Stimulated activated effector memory CD8-positive, alpha-beta T cell treated with anti-CD3 and anti-CD28 coated beads, Interleukin-12 subunit alpha, Interleukin-12 subunit beta, amount 100 ng/mL, for 72 hours (primary cell): Measurements from ENCODE around the gene MROH7.

Source experiments
- ATAC-seq: fragments of 150-1000 bp; cut with Tn5 transposase; 2 replicates; pipeline ENCODE4 v1.10.0; 2021
- DNase-seq, 2 donors: peaks; one replicate each; pipeline ENCODE4 v3.0.0; 2021 to 2022; ENCODE audit warnings: low spot score in 2 of 2
- H3K27ac Mint-ChIP-seq: one replicate; pipeline ENCODE4 v1.8.0; 2022; ENCODE audit warnings: mild to moderate bottlenecking, mixed read lengths
- H3K36me3 Mint-ChIP-seq: one replicate; pipeline ENCODE4 v1.8.0; 2022; ENCODE audit warnings: mild to moderate bottlenecking, mixed read lengths
- H3K4me1 Mint-ChIP-seq: one replicate; pipeline ENCODE4 v1.8.0; 2022; ENCODE audit warnings: mixed read lengths
- H3K4me3 Mint-ChIP-seq: one replicate; pipeline ENCODE4 v1.8.0; 2022; ENCODE audit warnings: mild to moderate bottlenecking, mixed read lengths
- H3K9me3 Mint-ChIP-seq: one replicate; pipeline ENCODE4 v1.8.0; 2022; ENCODE audit warnings: mixed read lengths

The MROH7 gene

DNA sequence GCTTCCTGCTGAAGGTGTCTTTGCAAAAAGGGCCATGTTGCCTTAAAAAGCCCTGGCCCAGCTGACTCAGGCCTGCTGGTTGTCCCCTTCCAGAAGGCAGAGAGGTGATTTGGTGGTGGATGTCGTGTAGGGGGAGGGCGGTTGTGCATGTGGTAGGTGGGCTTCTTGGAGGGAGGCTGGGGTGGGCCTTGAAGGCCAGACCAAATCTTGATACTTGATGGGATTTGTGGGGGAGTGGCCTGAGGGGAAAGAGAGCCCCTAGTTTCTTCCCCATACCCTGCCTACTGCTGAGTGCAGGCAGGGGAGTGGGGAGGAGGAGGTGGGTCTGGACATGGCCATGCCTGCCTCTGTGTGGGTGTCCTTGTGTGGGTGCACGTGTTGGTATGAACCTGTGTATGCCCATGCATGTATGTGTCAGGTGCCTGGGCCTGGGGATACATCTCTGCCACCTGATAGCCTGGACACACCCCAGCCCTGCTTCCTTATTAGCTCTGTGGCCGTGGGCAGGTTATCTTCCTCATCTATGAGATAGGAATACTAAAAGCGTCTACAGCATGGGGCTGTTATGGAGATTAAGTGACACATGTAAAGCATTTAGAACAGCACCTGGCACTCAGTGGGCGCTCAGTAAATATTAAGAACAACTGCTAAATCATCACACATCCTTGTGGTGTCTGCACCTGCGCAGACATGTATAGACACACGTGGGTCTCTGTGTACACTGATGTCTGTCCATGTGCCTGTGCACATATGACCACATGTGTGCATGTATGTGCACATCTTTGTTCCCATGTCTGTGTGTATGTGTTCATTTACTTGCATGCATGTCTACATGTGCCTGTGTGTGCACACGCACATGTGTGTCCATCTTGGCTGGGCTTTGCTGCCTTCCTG lies 35.2 kb upstream of the MROH7 start:
- Mint-ChIP-seq H3K9me3 (no peaks in the 10 kb centered on the region), H3K4me3 (no peak overlapping the region), H3K36me3 (no peaks in the 10 kb centered on the region), H3K27ac (peak overlapping the region; percentile 8), H3K4me1 (peaks cover 13% of the 10 kb centered on the region)
- DNase-seq (no peak), ATAC-seq (no peak)

DNA sequence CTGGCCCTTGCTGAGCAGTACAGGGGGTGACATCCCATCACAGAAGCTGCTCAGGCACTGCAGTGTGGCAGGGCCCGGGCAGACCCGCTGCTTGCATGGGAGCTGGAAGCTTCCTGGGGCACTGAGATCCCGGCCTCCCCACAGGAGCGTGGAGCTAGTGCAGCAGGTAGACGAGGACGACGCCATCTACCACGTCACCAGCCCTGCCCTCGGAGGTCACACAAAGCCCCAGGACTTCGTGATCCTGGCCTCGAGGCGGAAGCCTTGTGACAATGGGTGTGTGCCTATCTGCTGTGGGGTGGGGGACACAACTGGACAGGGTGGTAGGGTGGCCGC lies 34.6 kb upstream of the MROH7 start:
- no peak overlapping the region for H3K4me3 Mint-ChIP-seq
- ATAC-seq (no peak), DNase-seq (no peak)
- no peak overlapping the region for H3K27ac Mint-ChIP-seq
- H3K36me3 Mint-ChIP-seq, result no peaks in the 10 kb centered on the region
- H3K4me1 Mint-ChIP-seq, result peaks cover 13% of the 10 kb centered on the region
- H3K9me3 Mint-ChIP-seq, result no peaks in the 10 kb centered on the region

DNA sequence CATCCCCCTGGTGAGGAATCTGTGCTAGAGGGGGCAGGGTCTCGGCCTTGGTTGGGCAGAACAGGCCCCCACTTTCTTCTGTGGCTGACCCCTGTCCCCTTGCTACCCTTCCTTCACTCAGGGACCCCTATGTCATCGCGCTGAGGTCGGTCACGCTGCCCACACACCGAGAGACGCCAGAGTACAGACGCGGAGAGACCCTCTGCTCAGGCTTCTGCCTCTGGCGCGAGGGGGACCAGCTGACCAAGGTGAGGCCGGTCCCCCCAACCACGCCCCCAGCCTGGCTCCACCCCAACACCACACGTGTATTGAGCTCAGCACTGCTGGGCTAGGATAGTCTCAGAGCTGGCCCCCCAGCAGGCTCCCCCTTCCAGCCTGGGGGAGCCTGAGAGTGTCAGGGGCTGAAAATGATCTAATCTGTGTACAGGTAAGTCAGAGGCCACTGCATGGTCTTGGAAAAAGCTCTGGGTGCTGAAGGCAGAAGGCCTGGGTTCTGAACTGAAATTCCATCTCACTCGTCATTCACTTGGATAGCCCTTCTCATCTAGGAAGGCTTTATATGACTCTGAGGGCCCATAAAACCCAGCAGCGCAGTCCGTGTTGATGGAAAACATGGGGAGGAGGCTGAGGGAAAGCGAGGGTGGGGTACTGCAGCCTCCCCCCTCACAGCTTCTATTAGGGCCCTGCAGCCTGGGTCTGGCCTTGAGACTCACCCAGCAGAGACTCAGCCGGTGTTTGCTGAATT lies 33.6 kb upstream of the MROH7 start:
- no peak overlapping the region for H3K4me3 Mint-ChIP-seq
- no peaks in the 10 kb centered on the region for H3K9me3 Mint-ChIP-seq
- H3K4me1 Mint-ChIP-seq, result peaks cover 13% of the 10 kb centered on the region
- DNase-seq, result no peak
- H3K36me3 Mint-ChIP-seq, result no peaks in the 10 kb centered on the region
- ATAC-seq, result no peak
- no peak overlapping the region for H3K27ac Mint-ChIP-seq

DNA sequence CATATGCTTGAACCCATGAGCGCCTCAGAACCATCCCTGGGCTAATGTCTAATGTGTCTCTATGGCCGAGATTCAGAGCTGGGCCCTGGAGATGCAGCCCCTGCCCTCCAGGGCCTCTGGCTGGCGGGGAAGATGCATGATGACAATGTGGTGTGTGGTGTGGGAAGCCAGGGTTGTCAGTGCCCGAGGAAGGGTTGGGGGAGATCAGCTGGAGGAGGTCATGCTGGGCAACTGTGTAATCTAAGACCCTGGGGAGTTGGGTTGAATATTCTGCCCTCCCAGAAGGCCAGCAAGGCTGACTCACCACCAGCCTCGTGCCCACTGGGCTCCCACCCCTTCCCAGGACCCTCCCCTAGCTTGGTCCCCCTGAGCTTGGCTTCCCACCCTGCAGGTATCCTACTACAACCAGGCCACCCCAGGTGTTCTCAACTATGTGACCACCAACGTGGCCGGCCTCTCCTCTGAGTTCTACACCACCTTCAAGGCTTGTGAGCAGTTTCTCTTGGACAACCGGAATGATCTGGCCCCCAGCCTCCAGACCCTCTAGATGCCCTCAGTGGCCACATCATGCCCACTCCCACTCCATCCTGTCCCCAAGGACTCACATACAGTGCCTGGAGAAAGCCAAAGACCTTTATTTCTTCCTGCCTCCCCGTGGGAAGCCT lies 32.9 kb upstream of the MROH7 start:
- DNase-seq (no peak), ATAC-seq (no peak)
- Mint-ChIP-seq H3K4me1 (peaks cover 13% of the 10 kb centered on the region), H3K36me3 (no peaks in the 10 kb centered on the region), H3K9me3 (no peaks in the 10 kb centered on the region), H3K4me3 (no peak overlapping the region), H3K27ac (no peak overlapping the region)

DNA sequence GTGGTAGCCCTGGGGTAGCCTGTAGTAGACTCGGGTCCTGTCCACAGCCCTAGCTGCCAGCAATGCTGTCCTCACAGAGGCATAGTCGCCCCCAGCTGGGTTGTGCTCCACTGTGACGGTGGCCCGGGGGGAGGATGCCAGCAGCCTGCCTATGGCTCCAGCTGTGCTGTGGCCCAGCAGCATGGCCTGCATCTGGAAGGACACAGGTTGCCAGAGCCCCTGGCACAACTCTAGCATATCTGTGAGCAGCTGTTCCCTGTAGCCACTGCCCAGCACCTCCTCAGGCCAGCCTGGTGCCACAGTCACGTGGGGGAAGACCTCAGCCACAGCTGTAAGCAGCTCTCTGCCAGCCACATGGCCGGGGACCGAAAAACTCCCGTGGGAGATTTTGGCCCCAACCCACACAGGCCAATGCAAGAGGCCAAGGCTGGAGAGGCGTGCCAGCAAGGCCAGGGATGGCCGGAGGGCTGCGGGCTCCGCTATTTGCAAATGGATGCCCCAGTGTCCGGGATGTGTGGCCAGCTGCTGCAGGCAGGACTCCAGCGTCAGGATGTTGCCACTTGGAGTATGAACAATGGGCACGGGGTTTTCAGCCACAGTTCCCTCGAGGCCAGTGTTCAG lies 32.2 kb upstream of the MROH7 start:
- H3K27ac Mint-ChIP-seq, result no peak overlapping the region
- no peaks in the 10 kb centered on the region for H3K36me3 Mint-ChIP-seq
- no peak for ATAC-seq
- H3K9me3 Mint-ChIP-seq, result no peaks in the 10 kb centered on the region
- H3K4me1 Mint-ChIP-seq, result peaks cover 11% of the 10 kb centered on the region
- no peak for DNase-seq
- no peak overlapping the region for H3K4me3 Mint-ChIP-seq

DNA sequence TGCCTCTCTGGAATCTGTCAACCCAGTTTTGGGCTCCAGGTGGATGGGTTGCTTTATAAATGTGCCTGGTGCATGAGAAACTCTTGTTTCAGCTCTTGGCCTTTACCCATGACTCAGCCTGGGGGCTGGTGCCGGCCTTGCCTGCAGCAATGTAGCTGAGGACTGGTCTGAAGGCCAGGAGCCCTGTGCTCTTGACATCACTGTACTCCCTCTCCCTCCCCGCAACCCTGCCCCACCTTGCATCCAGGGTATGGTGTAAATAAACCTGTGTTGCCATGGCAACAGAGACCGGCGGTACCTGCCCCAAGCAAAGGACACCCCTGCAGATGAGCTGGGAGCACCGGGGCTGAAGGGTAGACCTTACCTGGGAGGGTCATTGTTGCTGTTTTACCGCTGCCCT lies 31.5 kb upstream of the MROH7 start:
- ATAC-seq, result no peak
- no peak for DNase-seq
- Mint-ChIP-seq H3K4me1 (peaks cover 4% of the 10 kb centered on the region), H3K36me3 (no peaks in the 10 kb centered on the region), H3K27ac (no peak overlapping the region), H3K4me3 (no peak overlapping the region), H3K9me3 (no peaks in the 10 kb centered on the region)

DNA sequence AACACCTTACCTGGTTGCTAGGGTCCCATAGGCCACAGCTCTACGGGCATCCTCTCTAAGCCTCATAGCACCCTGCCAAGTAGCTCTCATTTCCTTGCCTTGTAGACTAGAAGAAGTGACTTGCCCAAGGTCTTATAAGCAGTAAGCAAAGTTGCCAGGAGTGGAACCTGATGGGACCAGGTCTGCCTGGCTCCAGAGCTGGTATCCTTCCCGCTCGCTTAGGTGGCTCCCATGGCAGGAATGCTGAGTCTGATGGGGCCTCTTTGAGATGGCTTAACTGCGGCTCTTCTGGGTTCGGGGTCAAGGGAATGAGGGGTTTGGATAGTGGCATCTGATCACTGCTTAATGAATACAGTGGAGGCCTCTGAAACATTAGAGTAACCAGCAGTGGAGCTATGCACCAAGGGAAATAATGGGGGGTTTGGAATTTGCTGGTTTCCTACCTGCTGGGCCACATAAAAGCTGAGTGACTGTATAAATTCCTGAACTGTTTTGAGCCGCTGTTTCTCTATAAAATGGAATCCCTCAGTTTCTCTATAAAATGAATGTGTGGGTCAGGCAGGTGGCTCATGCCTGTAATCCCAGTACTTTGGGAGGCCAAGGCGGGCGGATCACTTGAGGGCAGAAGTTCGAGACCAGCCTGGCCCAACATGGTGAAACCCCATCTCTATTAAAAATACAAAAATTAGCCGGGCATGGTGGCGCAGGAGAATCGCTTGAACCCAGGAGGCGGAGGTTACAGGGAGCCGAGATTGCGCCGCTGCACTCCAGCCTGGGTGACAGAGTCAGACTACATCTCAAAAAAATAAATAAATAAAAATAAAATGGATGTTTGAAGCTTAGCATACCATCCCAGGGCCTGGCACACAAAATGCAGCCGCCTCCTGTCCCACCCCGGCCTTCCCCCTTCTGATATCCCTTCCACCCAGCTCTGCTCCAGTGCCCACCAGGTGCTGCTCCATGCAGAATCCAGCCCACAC lies 30.7 kb upstream of the MROH7 start:
- H3K27ac Mint-ChIP-seq, result no peak overlapping the region
- H3K4me3 Mint-ChIP-seq, result no peak overlapping the region
- no peaks in the 10 kb centered on the region for H3K9me3 Mint-ChIP-seq
- H3K4me1 Mint-ChIP-seq, result no peaks in the 10 kb centered on the region
- no peaks in the 10 kb centered on the region for H3K36me3 Mint-ChIP-seq
- DNase-seq (no peak), ATAC-seq (no peak)

DNA sequence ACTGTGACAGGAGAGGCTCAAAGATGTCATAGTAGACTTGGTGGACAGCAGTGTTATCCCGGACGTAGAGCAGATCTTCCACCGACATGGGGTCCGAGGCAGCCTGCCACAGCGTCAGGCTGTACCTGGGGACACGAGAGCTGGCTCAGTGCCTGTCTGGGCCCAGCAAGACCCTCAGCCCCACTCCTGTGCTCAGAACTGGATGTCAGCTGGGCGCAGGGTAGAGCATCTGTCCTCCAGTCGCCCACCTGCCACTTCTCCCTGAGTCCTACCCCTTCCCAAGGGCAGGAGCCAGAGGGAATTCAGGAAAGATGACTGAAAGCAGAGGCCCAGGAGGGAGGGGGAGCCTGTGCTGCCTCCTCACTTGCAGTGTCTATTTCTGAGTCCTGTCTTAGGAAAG lies 30.0 kb upstream of the MROH7 start:
- Mint-ChIP-seq H3K27ac (no peak overlapping the region), H3K36me3 (no peaks in the 10 kb centered on the region), H3K4me3 (no peak overlapping the region), H3K9me3 (no peaks in the 10 kb centered on the region), H3K4me1 (no peaks in the 10 kb centered on the region)
- ATAC-seq, result no peak
- DNase-seq, result no peak

DNA sequence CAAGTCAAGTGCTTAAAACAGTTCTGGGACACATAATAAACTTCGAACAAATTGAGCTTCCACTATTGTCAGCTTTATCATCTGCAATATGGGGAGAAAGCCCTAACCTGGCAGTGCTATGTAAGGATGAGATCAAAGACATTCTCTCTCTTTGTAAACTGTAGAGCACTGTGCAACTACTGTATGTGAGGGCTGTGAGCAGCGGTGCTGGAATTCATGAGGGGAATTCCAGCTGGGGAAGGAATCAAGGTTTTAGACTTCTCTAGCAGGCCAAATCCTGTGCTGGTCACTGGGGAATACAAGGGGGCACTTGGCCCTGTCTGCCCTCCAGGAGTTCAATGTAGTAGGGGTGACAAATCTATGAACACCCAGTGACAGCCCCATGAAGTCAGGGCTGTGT lies 27.6 kb upstream of the MROH7 start:
- peaks cover 4% of the 10 kb centered on the region for H3K36me3 Mint-ChIP-seq
- H3K27ac Mint-ChIP-seq, result no peak overlapping the region
- H3K4me1 Mint-ChIP-seq, result no peaks in the 10 kb centered on the region
- no peaks in the 10 kb centered on the region for H3K9me3 Mint-ChIP-seq
- no peak for DNase-seq
- ATAC-seq, result no peak
- no peak overlapping the region for H3K4me3 Mint-ChIP-seq

DNA sequence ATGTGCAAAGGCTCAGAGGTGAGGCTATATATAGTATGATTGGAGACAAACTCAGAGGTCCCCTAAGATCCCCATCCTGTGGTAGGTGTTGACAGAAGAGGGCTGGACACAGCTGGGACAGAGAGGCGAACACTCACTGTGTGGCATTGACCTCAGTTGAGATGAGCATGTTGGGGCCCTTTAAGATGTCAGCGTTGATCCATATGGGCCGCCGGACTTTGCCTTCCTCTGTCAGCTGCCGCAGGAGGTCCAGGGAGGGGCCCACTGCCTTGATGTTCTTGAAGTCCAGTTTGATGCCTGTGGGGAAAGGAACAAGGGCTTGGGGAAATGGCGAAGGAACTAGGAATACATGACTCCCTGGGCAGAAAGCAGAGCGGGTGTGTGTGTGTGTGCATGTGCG lies 27.0 kb upstream of the MROH7 start:
- ATAC-seq (peak; percentile 6), DNase-seq (no peak)
- no peaks in the 10 kb centered on the region for H3K4me1 Mint-ChIP-seq
- no peak overlapping the region for H3K4me3 Mint-ChIP-seq
- peaks cover 4% of the 10 kb centered on the region for H3K36me3 Mint-ChIP-seq
- no peaks in the 10 kb centered on the region for H3K9me3 Mint-ChIP-seq
- H3K27ac Mint-ChIP-seq, result no peak overlapping the region

DNA sequence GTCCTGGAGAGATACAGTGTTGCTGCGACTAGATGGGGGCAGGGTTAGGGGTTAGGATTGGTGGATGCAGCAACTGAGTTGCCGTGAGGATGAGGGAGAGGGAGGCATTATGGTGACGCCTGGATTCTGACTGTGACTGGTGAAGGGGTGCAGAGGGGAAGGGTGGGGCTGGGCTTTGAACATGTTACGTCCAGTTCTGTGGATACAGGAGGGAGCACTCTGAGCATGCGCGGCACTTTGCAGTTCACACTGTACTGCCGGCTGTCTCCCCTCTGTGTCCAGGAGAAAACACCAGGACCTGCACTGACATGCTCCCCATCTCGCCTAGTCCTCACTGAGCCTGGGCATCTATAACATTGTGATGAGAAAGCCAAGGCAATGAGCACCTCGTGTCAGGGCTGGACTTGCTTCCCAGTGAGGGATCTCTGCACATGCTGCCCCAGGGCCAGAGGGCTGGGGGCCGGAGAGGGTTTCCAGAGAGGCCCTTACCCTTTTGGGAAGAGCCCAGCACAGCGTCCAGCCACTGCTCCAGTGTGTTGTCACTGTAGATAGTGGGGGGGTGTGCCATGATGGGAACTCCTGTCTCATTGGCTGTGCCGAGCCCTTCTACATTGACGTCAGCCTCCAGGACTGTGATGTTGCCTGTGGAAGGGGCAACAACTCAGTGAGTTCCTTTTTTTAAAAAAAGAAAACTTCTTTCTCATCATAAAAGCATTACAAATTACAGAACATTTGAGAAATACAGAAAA lies 25.9 kb upstream of the MROH7 start:
- Mint-ChIP-seq H3K4me3 (no peak overlapping the region), H3K4me1 (no peaks in the 10 kb centered on the region), H3K36me3 (peaks cover 4% of the 10 kb centered on the region), H3K9me3 (no peaks in the 10 kb centered on the region), H3K27ac (no peak overlapping the region)
- ATAC-seq, result no peak
- DNase-seq, result no peak

DNA sequence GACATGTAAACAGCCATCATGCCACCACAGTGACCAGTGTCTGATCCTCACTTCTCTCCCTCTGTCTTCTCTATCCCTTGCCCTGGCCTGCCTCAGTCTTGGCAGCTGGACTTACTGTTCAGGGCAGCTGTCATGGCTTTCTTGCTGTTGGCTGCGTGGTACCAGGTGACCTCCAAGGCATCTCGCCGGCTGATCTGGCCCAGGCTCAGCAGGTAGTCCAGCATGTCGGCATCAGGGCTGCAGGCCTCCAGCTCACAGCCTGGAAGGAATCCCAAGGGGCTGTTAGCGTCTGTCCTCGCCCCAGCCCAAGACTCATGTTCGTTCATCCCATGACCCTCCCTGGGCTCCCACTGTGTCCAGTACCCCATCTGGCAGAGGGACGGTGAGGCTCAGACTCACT lies 21.8 kb upstream of the MROH7 start:
- ATAC-seq (no peak), DNase-seq (no peak)
- no peaks in the 10 kb centered on the region for H3K4me1 Mint-ChIP-seq
- peaks cover 4% of the 10 kb centered on the region for H3K36me3 Mint-ChIP-seq
- no peak overlapping the region for H3K27ac Mint-ChIP-seq
- no peaks in the 10 kb centered on the region for H3K9me3 Mint-ChIP-seq
- H3K4me3 Mint-ChIP-seq, result no peak overlapping the region

DNA sequence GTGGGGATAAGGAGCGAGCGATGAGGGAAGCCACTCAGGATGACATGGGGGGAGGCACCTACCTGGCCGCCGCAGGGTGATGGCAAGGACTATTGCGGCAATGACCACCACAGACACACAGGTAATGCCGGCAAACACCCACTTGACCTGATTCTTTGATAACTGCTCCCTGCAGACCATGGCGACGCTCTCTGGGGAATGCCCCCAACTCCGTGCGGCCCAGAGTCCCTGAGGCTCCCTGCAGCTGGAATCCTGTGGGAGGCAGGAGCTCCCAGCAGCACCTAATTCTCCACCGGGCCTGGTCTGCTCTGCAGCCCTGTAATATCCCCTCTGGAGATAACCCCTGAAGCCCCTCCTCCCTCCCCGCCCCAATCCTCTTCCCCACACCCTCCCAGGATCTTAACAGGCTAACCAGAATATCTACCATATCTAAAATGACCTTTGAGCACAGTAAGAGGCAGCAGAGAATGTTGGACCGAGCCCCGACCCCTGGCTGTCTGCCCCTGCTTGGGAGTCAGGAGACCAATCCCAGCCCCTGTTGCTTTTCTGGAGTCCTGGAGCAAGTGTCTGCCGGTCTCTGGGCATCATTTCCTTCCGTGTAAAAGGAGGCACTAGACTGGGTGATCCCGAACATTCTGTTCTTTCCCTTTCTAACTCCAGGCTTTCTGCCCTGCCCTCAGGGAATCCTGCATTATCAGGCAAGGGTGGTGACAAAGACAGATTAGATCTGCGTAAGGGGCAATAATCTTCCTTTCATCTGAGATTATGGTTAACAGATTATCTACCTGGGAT lies 18.2 kb upstream of the MROH7 start, which contains the start of gene FAM151A:
Gene FAM151A, minus strand, starts transcription at position 310 of the 792 bp plus-strand sequence. Its CDS starts 130 bp downstream, at position 180.
- DNase-seq, result no peak
- Mint-ChIP-seq H3K4me1 (no peaks in the 10 kb centered on the region), H3K36me3 (no peaks in the 10 kb centered on the region), H3K4me3 (no peak within 1 kb of the TSS), H3K9me3 (no peaks in the 10 kb centered on the region), H3K27ac (no peak within 1 kb of the TSS)
- no peak for ATAC-seq
